Osteocyte (in vitro differentiated cells): ENCODE data around the gene TGFB1I1. TPM values are rescaled to one million over a fixed set of nuclear protein-coding genes. Genes with fewer than 3 reads are reported as not detected.
A peak's percentile ranks its signal among the peaks of the same experiment; 100 is the strongest.

Source experiments
- DNase-seq: peaks from one replicate; pipeline ENCODE4 v3.0.0; 2021; ENCODE audit warnings: mixed read lengths; ENCODE audit not compliant: unreplicated experiment; ENCODE audit errors: extremely low spot score
- H3K27ac Mint-ChIP-seq: one replicate; pipeline ENCODE4 v1.8.0; 2021; ENCODE audit warnings: mild to moderate bottlenecking, mixed read lengths; ENCODE audit not compliant: unreplicated experiment
- H3K27me3 Mint-ChIP-seq: one replicate; pipeline ENCODE4 v1.8.0; 2021; ENCODE audit warnings: mixed read lengths; ENCODE audit not compliant: unreplicated experiment
- H3K36me3 Mint-ChIP-seq: one replicate; pipeline ENCODE4 v1.8.0; 2021; ENCODE audit warnings: mixed read lengths; ENCODE audit not compliant: unreplicated experiment
- H3K4me1 Mint-ChIP-seq: one replicate; pipeline ENCODE4 v1.8.0; 2021; ENCODE audit warnings: mixed read lengths; ENCODE audit not compliant: unreplicated experiment
- H3K4me3 Mint-ChIP-seq: one replicate; pipeline ENCODE4 v1.8.0; 2021; ENCODE audit warnings: mild to moderate bottlenecking, moderate library complexity, mixed read lengths; ENCODE audit not compliant: unreplicated experiment
- H3K9me3 Mint-ChIP-seq: one replicate; pipeline ENCODE4 v1.8.0; 2021; ENCODE audit warnings: mixed read lengths; ENCODE audit not compliant: unreplicated experiment
- CTCF ChIP-seq: fragments of 200-600 bp; sonication (generic); IDR thresholded peaks from 2 replicates; pipeline ENCODE4 v1.5.0; 2021; ENCODE audit warnings: antibody characterized with exemption, mild to moderate bottlenecking, moderate library complexity
- total RNA-seq: library from RNA; stranded (reverse); gene quantifications from 2 replicates; pipeline ENCODE4 v1.2.1, GENCODE V29; 2021

Gene TGFB1I1
- total RNA-seq, 1 donor from 2014 or later = 120 TPM

GRCh38 chr16:31467151-31467773 is 4.7 kb upstream of the TGFB1I1 start:
- H3K36me3 Mint-ChIP-seq = peaks cover 25% of the 10 kb centered on the region
- peaks cover 20% of the 10 kb centered on the region for H3K4me1 Mint-ChIP-seq
- H3K9me3 Mint-ChIP-seq = no peaks in the 10 kb centered on the region
- H3K27ac Mint-ChIP-seq = no peak overlapping the region
- no peaks in the 10 kb centered on the region for H3K27me3 Mint-ChIP-seq
- DNase-seq = no peak
- TF ChIP-seq CTCF = no peak
- no peak overlapping the region for H3K4me3 Mint-ChIP-seq

- Mint-ChIP-seq H3K27ac (no peak overlapping the region), H3K36me3 (peaks cover 21% of the 10 kb centered on the region), H3K9me3 (no peaks in the 10 kb centered on the region), H3K4me3 (no peak overlapping the region), H3K4me1 (peaks cover 26% of the 10 kb centered on the region), H3K27me3 (no peaks in the 10 kb centered on the region)
- no peak for TF ChIP-seq CTCF
- no peak for DNase-seq
These were observed 4.1 kb upstream of the TGFB1I1 start for GRCh38 chr16:31467858-31468257.

GRCh38 chr16:31470615-31471014 is 1.3 kb upstream of the TGFB1I1 start:
- no peak for DNase-seq
- H3K36me3 Mint-ChIP-seq = peaks cover 16% of the 10 kb centered on the region
- H3K27me3 Mint-ChIP-seq = no peaks in the 10 kb centered on the region
- TF ChIP-seq CTCF = no peak
- H3K9me3 Mint-ChIP-seq = no peaks in the 10 kb centered on the region
- H3K27ac Mint-ChIP-seq = peak overlapping the region; percentile 96
- no peak overlapping the region for H3K4me3 Mint-ChIP-seq
- H3K4me1 Mint-ChIP-seq = peaks cover 38% of the 10 kb centered on the region

GRCh38 chr16:31471241-31471874 is 594 bp upstream of the TGFB1I1 start:
- H3K4me3 Mint-ChIP-seq = peak overlapping the region; percentile 89
- H3K4me1 Mint-ChIP-seq = peaks cover 40% of the 10 kb centered on the region
- H3K36me3 Mint-ChIP-seq = peaks cover 19% of the 10 kb centered on the region
- DNase-seq = no peak
- no peak for TF ChIP-seq CTCF
- H3K27ac Mint-ChIP-seq = peak overlapping the region; percentile 96
- H3K27me3 Mint-ChIP-seq = no peaks in the 10 kb centered on the region
- no peaks in the 10 kb centered on the region for H3K9me3 Mint-ChIP-seq

- peak; percentile 94 for DNase-seq
- H3K27me3 Mint-ChIP-seq = no peaks in the 10 kb centered on the region
- peaks cover 35% of the 10 kb centered on the region for H3K4me1 Mint-ChIP-seq
- H3K9me3 Mint-ChIP-seq = no peaks in the 10 kb centered on the region
- peak overlapping the region; percentile 89 for H3K4me3 Mint-ChIP-seq
- peak overlapping the region; percentile 95 for H3K27ac Mint-ChIP-seq
- H3K36me3 Mint-ChIP-seq = peaks cover 20% of the 10 kb centered on the region
- peak; percentile 82 for TF ChIP-seq CTCF
These were observed 804 bp downstream of the TGFB1I1 start for GRCh38 chr16:31472709-31473203.
